Calu3 (cell line): ENCODE measurements around the gene ST7L. TPM values are rescaled to one million over a fixed set of nuclear protein-coding genes. Genes with fewer than 3 reads are reported as not detected.
"Not testable (repeated sequence)": the region's sequence is repeated elsewhere in the genome, so short reads cannot be mapped to it uniquely, and the experiment has no call there.

Source experiments
- BruUV-seq: library from RNA; stranded (reverse); fragments of 400-500 nt; replicated peaks from 2 replicates; lab custom pipeline; 2021; lab: Mats Ljungman, UMichigan
- CTCF ChIA-PET: fragments of 300-600 bp; sonication (Branson Sonifier 250); formaldehyde crosslinking; loops from one replicate; lab custom pipeline; 2022; ENCODE audit warnings: antibody characterized with exemption; lab: Charles Lee
- DNase-seq: peaks from one replicate; pipeline ENCODE4 v3.0.0; 2022
- H3K27ac Mint-ChIP-seq: one replicate; pipeline ENCODE4 v1.8.0; 2022; ENCODE audit warnings: mixed read lengths; ENCODE audit not compliant: unreplicated experiment
- H3K27me3 Mint-ChIP-seq: one replicate; pipeline ENCODE4 v1.8.0; 2022; ENCODE audit warnings: mixed read lengths; ENCODE audit not compliant: unreplicated experiment
- H3K36me3 Mint-ChIP-seq: one replicate; pipeline ENCODE4 v1.8.0; 2022; ENCODE audit warnings: mild to moderate bottlenecking, moderate library complexity, mixed read lengths; ENCODE audit not compliant: insufficient read depth, unreplicated experiment
- H3K4me1 Mint-ChIP-seq: one replicate; pipeline ENCODE4 v1.8.0; 2022; ENCODE audit warnings: mild to moderate bottlenecking, low read depth, mixed read lengths; ENCODE audit not compliant: unreplicated experiment
- H3K4me3 Mint-ChIP-seq: one replicate; pipeline ENCODE4 v1.8.0; 2022; ENCODE audit warnings: mild to moderate bottlenecking, low read depth, moderate library complexity, mixed read lengths; ENCODE audit not compliant: unreplicated experiment
- H3K9me3 Mint-ChIP-seq: one replicate; pipeline ENCODE4 v1.8.0; 2022; ENCODE audit warnings: low read depth, mixed read lengths; ENCODE audit not compliant: unreplicated experiment
- CTCF ChIP-seq: fragments of 200-600 bp; IDR thresholded peaks from one replicate; pipeline ENCODE4 v1.8.0; 2022; ENCODE audit warnings: antibody characterized with exemption; ENCODE audit not compliant: unreplicated experiment
- intact Hi-C: fragments of 100-400 bp; cut with micrococcal nuclease; formaldehyde crosslinking; loops from one replicate; pipeline ENCODE4 v1.10.0; 2022; ENCODE audit not compliant: unreplicated experiment
- total RNA-seq: library from RNA; stranded (reverse); gene quantifications from 2 replicates; pipeline ENCODE4 v1.2.3, GENCODE V29; 2022

The ST7L gene
- total RNA-seq, 1 experiment from 2014 or later, result 15.9 TPM

- H3K4me3 Mint-ChIP-seq, result no peak overlapping the region
- peaks cover 19% of the 10 kb centered on the region for H3K4me1 Mint-ChIP-seq
- peaks cover 25% of the 10 kb centered on the region for H3K36me3 Mint-ChIP-seq
- CTCF ChIA-PET, result interaction anchor here (0.6 kb wide), 1 partner anchor 10 kb away, joined by 3 read pairs; no protein-coding TSS in a partner anchor
- no peaks in the 10 kb centered on the region for H3K27me3 Mint-ChIP-seq
- H3K27ac Mint-ChIP-seq, result no peak overlapping the region
- no TSS peak for BruUV-seq
- no peaks in the 10 kb centered on the region for H3K9me3 Mint-ChIP-seq
- no peak for DNase-seq
- intact Hi-C loops, result no loop called here
- no peak for TF ChIP-seq CTCF
Observed at GRCh38 chr1:112625696-112626095, 6.8 kb upstream of the ST7L start.

GRCh38 chr1:112624493-112624892 lies 5.6 kb upstream of the ST7L start:
- CTCF ChIA-PET, result interaction anchor here (0.7 kb wide), 1 partner anchor 49 kb away, joined by 6 read pairs; no protein-coding TSS in a partner anchor
- BruUV-seq, result not testable (repeated sequence)

GRCh38 chr1:112620377-112620695 lies 1.4 kb upstream of the ST7L start:
- H3K4me3 Mint-ChIP-seq, result peak overlapping the region; percentile 93
- H3K36me3 Mint-ChIP-seq, result peaks cover 44% of the 10 kb centered on the region
- BruUV-seq, result TSS peak; percentile 52
- H3K27me3 Mint-ChIP-seq, result no peaks in the 10 kb centered on the region
- peaks cover 7% of the 10 kb centered on the region for H3K4me1 Mint-ChIP-seq
- no peak for DNase-seq
- H3K27ac Mint-ChIP-seq, result peak overlapping the region; percentile 97
- no peak for TF ChIP-seq CTCF
- H3K9me3 Mint-ChIP-seq, result no peaks in the 10 kb centered on the region
- intact Hi-C loops, result no loop called here
- CTCF ChIA-PET, result no interaction called here

More at GRCh38 chr1:112624493-112624892, 5.6 kb upstream of the ST7L start:
- H3K27ac Mint-ChIP-seq, H3K9me3 Mint-ChIP-seq, H3K4me3 Mint-ChIP-seq, intact Hi-C loops, H3K27me3 Mint-ChIP-seq, DNase-seq: not testable (repeated sequence)
- H3K36me3 Mint-ChIP-seq, result peaks cover 36% of the 10 kb centered on the region
- peaks cover 16% of the 10 kb centered on the region for H3K4me1 Mint-ChIP-seq

- Mint-ChIP-seq H3K9me3 (no peaks in the 10 kb centered on the region), H3K4me3 (peak within 1 kb of the TSS; percentile 93), H3K27me3 (no peaks in the 10 kb centered on the region), H3K27ac (peak within 1 kb of the TSS; percentile 97), H3K4me1 (peaks cover 1% of the 10 kb centered on the region), H3K36me3 (peaks cover 42% of the 10 kb centered on the region)
- TF ChIP-seq CTCF, result no peak
- BruUV-seq, result no TSS peak
- CTCF ChIA-PET, result interaction anchor here (1.1 kb wide), 1 partner anchor 229 kb away, joined by 3 read pairs; no protein-coding TSS in a partner anchor
- intact Hi-C loops, result loop anchor here (2.0 to 10.0 kb wide), 3 partner anchors 85 to 227 kb away; partner anchors contain the start of gene WNT2B
- DNase-seq, result peak; percentile 84
Observed at GRCh38 chr1:112619518-112620376, 806 bp upstream of the ST7L start, which contains the start of gene CAPZA1. TSS of gene CAPZA1 (plus strand) at chr1:112619832. CDS start at chr1:112619845, 13 bp downstream.
